Astrocyte of the spinal cord (primary cell): ENCODE measurements around the gene WDR70.

ENCODE experiments used
- DNase-seq: peaks from one replicate; pipeline ENCODE4 v3.0.0; 2011; ENCODE audit warnings: low read depth, low spot score
- H3K4me3 ChIP-seq: 2 replicates; pipeline ENCODE4 v1.5.1; 2011; ENCODE audit warnings: low read depth, mild to moderate bottlenecking, low read length, moderate library complexity
- CTCF ChIP-seq: IDR thresholded peaks from 2 replicates; pipeline ENCODE4 v1.5.1; 2012; ENCODE audit warnings: low read depth, mild to moderate bottlenecking, low read length, inconsistent platforms
- in situ Hi-C: cut with HindIII; loops from 2 replicates; pipeline ENCODE4 v1.10.0; 2017; ENCODE audit warnings: low sequenced_read_pairs

The WDR70 gene

GRCh38 chr5:37771203-37771611 lies 392.1 kb downstream of the WDR70 start:
- no peak for DNase-seq
- TF ChIP-seq CTCF, result no peak
- in situ Hi-C loops, result no loop called here
- H3K4me3 ChIP-seq, result no peak overlapping the region

GRCh38 chr5:37771731-37772130 lies 392.6 kb downstream of the WDR70 start:
- TF ChIP-seq CTCF, result no peak
- in situ Hi-C loops, result no loop called here
- no peak overlapping the region for H3K4me3 ChIP-seq
- peak; percentile 98 for DNase-seq

GRCh38 chr5:37772255-37772654 lies 393.1 kb downstream of the WDR70 start:
- no peak for DNase-seq
- no peak for TF ChIP-seq CTCF
- H3K4me3 ChIP-seq, result no peak overlapping the region
- in situ Hi-C loops, result no loop called here

- DNase-seq, result no peak
- in situ Hi-C loops, result no loop called here
- TF ChIP-seq CTCF, result no peak
- H3K4me3 ChIP-seq, result no peak overlapping the region
These were observed 394.7 kb downstream of the WDR70 start for GRCh38 chr5:37773809-37774208.

GRCh38 chr5:37774912-37775483 lies 395.9 kb downstream of the WDR70 start:
- no peak overlapping the region for H3K4me3 ChIP-seq
- in situ Hi-C loops, result no loop called here
- no peak for DNase-seq
- TF ChIP-seq CTCF, result peak; percentile 67

GRCh38 chr5:37776826-37777225 lies 397.7 kb downstream of the WDR70 start:
- in situ Hi-C loops, result no loop called here
- no peak for TF ChIP-seq CTCF
- no peak overlapping the region for H3K4me3 ChIP-seq
- peak; percentile 52 for DNase-seq
